ENCODE measurements around the gene RNF224.
"Not testable (repeated sequence)": the region's sequence is repeated elsewhere in the genome, so short reads cannot be mapped to it uniquely, and the experiment has no call there.

RNF224 gene

DNA sequence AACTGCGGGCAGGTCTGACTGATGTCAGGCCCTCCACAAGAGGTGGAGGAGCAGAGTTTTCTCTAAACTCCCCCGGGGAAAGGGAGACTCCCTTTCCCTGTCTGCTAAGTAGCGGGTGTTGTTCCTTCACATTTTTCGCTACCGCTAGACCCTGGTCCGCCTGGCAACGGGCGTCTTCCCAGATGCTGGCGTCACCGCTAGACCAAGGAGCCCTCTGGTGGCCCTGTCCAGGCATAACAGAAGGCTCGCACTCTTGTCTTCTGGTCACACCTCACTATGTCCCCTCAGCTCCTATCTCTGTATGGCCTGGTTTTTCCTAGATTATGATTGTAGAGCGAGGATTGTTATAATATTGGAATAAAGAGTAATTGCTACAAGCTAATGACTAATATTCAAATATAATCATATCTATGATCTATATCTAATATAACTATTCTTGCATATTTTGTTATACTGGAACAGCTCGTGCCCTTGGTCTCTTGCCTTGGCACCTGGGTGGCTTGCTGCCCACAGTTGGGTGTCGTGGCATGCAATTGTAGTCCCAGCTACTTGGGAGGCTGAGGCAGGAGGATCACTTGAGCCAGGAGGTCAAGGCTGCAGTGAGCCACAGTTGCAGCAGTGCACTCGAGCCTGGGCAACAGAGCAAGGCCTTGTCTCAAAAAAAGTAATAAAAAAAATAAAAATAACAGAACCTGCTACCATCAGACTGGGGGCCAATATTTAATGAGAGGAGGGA is 35.0 kb downstream of the RNF224 start:
- DNase-seq (ENCODE audit: low spot score in 2 of 2) = peak; percentile 36 to 67
- H3K27me3 ChIP-seq (ENCODE audit: low read depth); H3K9me3 ChIP-seq; H3K4me1 ChIP-seq; H3K4me3 ChIP-seq; in situ Hi-C loops (cut with MboI; ENCODE audit: low sequenced_read_pairs): not testable (repeated sequence)
- peaks cover 41% of the 10 kb centered on the region for H3K36me3 ChIP-seq (replicated peaks)

DNA sequence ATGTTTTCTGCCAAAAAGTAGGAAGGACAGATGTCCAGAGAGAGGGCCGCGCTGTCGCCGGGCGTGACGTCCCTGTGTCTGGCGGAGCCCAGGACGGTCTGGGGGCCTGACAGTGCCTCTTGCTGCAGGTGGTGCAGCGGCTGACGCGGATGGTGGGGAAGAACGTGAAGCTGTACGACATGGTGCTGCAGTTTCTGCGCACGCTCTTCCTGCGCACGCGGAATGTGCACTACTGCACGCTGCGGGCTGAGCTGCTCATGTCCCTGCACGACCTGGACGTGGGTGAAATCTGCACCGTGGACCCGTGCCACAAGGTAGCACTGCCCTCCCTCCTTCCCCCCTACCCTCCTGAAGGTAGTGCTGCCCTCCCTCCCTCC is 35.6 kb downstream of the RNF224 start:
- in situ Hi-C loops (cut with MboI; ENCODE audit: low sequenced_read_pairs) = no loop called here

DNA sequence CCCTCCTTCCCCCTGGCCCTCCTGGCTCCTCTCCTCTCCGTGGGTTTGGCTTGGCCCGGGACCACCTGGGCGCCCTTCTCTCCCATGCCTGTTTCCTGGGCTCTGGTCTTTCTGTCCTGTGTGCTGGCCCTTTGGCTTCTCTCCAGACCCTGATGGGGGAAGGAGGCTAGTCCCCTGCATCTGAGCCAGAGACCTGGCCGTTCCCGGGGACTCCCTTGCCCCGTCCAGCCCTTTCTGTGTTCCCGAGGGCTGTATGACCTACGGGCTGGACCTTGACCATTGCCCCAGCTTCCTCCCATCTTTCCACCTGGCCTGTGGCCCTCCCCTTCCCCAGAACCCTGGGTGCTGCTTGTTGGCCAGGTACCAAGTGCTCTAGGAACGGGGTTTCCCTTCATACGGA is 36.2 kb downstream of the RNF224 start:
- Histone ChIP-seq H3K4me3 (no peak overlapping the region), H3K36me3 (replicated peaks) (peaks cover 50% of the 10 kb centered on the region), H3K9me3 (no peaks in the 10 kb centered on the region), H3K4me1 (no peaks in the 10 kb centered on the region), H3K27me3 (ENCODE audit: low read depth) (no peaks in the 10 kb centered on the region)
- DNase-seq (ENCODE audit: low spot score in 2 of 2) = no peak
- in situ Hi-C loops (cut with MboI; ENCODE audit: low sequenced_read_pairs) = no loop called here

More for the DNA sequence above, 35.6 kb downstream of the RNF224 start:
- Histone ChIP-seq H3K4me3 (no peak overlapping the region), H3K27me3 (ENCODE audit: low read depth) (no peaks in the 10 kb centered on the region), H3K9me3 (no peaks in the 10 kb centered on the region), H3K4me1 (no peaks in the 10 kb centered on the region), H3K36me3 (replicated peaks) (peaks cover 45% of the 10 kb centered on the region)
- no peak for DNase-seq (ENCODE audit: low spot score in 2 of 2)

DNA sequence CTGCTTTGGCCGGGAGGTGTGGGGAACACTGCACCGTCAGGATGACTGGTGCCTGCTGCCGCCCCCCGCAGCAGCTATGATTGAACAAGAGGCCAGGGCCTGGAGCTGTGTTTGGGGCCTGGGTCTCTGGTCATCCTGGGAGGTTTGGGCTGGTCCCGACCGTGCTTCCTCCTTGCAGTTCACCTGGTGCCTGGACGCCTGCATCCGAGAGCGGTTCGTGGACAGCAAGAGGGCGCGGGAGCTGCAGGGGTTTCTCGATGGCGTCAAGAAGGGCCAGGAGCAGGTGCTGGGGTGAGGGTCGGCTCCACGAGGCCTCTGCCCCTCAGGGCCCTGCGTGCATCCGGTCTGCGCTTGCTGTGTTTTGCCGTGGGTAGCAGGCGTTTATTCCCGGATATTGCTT is 36.8 kb downstream of the RNF224 start:
- in situ Hi-C loops (cut with MboI; ENCODE audit: low sequenced_read_pairs) = no loop called here
- H3K36me3 ChIP-seq (replicated peaks) = peaks cover 50% of the 10 kb centered on the region

DNA sequence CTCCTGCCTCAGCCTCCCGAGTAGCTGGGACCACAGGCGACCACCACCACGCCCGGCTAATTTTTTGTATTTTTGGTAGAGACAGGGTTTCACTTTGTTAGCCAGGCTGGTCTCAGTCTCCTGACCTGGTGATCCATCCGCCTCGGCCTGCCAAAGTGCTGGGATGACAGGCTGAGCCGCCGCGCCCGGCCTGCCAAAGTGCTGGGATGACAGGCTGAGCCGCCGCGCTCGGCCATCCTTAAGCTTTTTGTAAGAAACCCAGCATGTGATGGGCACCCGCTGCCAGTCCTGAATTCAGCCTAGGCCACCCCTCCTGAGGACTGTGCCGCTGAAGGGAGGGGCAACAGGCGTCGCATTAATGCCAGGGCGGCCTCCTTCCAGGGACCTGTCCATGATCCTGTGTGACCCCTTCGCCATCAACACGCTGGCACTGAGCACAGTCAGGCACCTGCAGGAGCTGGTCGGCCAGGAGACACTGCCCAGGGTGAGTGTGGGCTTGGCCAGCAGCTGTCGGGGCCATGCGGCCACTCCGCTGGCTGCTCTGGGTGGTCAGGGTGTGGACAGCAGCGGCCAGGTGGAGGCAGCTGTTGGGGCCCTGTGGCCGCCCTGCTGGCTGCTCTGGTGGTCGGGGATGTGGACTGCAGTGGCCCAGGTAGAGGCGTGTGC is 38.3 kb downstream of the RNF224 start:
- H3K4me3 ChIP-seq = no peak overlapping the region
- peaks cover 52% of the 10 kb centered on the region for H3K36me3 ChIP-seq (replicated peaks)
- DNase-seq (ENCODE audit: low spot score in 2 of 2) = no peak
- H3K27me3 ChIP-seq (ENCODE audit: low read depth) = no peaks in the 10 kb centered on the region
- H3K4me1 ChIP-seq = no peaks in the 10 kb centered on the region
- no peaks in the 10 kb centered on the region for H3K9me3 ChIP-seq
- in situ Hi-C loops (cut with MboI; ENCODE audit: low sequenced_read_pairs) = no loop called here

More for the DNA sequence above, 36.8 kb downstream of the RNF224 start:
- no peak for DNase-seq (ENCODE audit: low spot score in 2 of 2)
- Histone ChIP-seq H3K4me3 (no peak overlapping the region), H3K27me3 (ENCODE audit: low read depth) (no peaks in the 10 kb centered on the region), H3K9me3 (no peaks in the 10 kb centered on the region), H3K4me1 (no peaks in the 10 kb centered on the region)

DNA sequence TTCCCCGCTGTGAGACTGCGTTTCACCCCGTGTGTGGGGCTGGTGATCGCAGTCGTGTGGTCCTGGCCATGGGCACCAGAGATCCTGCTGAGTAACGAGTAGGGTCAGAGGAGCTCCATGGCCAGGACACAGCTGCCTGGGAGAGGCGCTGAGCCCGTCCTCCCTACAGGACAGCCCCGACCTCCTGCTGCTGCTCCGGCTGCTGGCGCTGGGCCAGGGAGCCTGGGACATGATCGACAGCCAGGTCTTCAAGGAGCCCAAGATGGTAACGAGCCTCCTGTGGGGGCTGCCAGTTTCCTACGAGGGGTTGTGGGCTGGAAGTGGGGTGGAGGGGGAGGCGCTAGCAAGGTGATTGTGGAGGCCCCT is 38.8 kb downstream of the RNF224 start:
- Histone ChIP-seq H3K4me3 (no peak overlapping the region), H3K4me1 (no peaks in the 10 kb centered on the region), H3K27me3 (ENCODE audit: low read depth) (no peaks in the 10 kb centered on the region), H3K9me3 (no peaks in the 10 kb centered on the region), H3K36me3 (replicated peaks) (peaks cover 52% of the 10 kb centered on the region)
- peak in 1 of 2 experiments; percentile 10 for DNase-seq (ENCODE audit: low spot score in 2 of 2)
- in situ Hi-C loops (cut with MboI; ENCODE audit: low sequenced_read_pairs) = no loop called here

DNA sequence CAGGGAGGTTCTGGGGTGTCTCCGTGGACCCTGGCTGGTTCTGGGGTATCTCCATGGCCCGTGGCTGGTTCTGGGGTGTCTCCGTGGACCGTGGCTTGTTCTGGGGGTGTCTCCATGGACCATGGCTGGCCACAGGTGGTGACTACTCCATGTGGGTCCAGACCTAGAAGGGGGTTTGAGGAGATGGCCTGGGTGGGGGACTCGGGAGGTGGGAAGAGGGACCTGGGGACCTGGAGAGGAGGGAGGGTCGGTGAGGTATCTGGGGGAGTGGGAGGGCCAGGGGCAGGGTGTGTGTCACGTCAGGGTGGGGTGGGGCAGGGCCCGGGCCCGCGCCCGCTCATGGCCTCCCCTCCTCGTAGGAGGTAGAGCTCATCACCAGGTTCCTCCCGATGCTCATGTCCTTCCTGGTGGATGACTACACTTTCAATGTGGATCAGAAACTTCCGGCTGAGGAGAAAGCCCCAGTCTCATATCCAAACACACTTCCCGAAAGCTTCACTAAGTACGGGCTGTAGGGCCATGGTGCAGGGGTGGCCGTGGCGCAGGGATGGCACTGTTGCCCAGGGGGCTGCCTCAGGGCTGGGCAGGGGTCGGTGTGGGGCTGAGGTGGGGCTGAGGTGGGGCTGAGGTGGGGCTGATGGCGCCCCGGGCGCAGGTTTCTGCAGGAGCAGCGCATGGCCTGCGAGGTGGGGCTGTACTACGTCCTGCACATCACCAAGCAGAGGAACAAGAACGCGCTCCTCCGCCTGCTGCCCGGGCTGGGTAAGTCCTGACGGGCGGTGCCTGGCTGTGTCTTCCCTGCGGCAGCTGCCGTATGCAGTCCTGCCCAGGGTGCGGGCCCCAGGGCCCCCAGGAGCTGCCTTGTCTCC is 39.5 kb downstream of the RNF224 start:
- in situ Hi-C loops (cut with MboI; ENCODE audit: low sequenced_read_pairs) = no loop called here
- no peaks in the 10 kb centered on the region for H3K4me1 ChIP-seq
- H3K4me3 ChIP-seq = no peak overlapping the region
- peaks cover 52% of the 10 kb centered on the region for H3K36me3 ChIP-seq (replicated peaks)
- no peaks in the 10 kb centered on the region for H3K9me3 ChIP-seq
- H3K27me3 ChIP-seq (ENCODE audit: low read depth) = no peaks in the 10 kb centered on the region
- no peak for DNase-seq (ENCODE audit: low spot score in 2 of 2)

DNA sequence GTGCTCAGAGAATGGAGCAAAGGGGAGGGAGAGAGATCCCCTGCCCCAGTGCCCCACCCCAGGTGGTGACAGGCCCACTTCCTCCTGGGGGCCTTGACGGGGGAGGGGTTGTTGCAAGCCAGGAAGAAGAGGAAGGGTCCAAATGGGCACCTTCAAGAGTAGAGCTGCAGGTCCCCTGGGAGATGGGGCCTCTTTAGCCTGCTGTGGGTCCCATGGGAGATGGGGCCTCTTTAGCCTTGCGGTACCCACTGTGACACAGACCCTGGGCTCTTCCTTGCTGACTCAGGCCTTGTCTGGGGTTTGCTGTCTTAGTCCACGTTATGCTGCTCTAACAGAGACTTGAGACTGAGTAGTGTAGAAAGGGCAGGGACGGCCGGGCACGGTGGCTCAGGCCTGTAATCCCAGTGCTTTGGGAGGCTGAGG is 40.6 kb downstream of the RNF224 start:
- Histone ChIP-seq H3K27me3 (ENCODE audit: low read depth) (no peaks in the 10 kb centered on the region), H3K4me3 (no peak overlapping the region), H3K36me3 (replicated peaks) (peaks cover 61% of the 10 kb centered on the region), H3K9me3 (no peaks in the 10 kb centered on the region), H3K4me1 (no peaks in the 10 kb centered on the region)
- DNase-seq (ENCODE audit: low spot score in 2 of 2) = no peak
- in situ Hi-C loops (cut with MboI; ENCODE audit: low sequenced_read_pairs) = no loop called here

DNA sequence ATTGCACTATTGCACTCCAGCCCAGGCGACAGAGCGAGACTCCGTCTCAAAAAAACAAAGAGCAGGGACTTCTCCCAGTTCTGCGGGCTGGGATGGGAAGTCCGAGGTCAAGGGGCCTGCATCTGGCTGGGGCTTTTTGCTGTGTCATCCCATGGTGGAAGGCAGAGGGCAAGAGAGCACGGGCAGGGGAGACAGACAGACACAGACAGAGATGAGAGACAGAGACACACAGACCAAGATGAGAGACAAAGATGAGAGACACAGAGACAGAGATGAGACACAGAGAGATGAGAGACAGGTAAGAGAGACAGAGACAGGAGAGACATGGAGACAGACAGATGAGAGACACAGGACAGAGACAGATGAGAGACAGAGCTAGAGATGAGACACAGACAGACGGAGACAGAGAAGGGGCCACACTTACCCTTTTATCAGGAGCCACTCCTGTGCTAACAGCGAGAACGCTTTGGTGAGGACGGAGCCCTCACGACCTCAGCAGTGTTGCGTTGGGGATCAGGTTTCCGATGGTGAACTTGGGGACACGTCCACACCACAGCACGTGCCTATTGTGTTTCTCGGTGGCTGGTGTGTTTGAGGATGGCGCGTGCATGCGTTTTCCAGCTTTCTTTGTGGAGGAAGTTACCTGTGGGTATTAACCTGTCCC is 41.4 kb downstream of the RNF224 start:
- H3K36me3 ChIP-seq (replicated peaks) = peaks cover 62% of the 10 kb centered on the region
- no peak overlapping the region for H3K4me3 ChIP-seq
- no peak for DNase-seq (ENCODE audit: low spot score in 2 of 2)
- H3K27me3 ChIP-seq (ENCODE audit: low read depth) = no peaks in the 10 kb centered on the region
- H3K9me3 ChIP-seq = no peaks in the 10 kb centered on the region
- in situ Hi-C loops (cut with MboI; ENCODE audit: low sequenced_read_pairs) = no loop called here
- no peaks in the 10 kb centered on the region for H3K4me1 ChIP-seq

DNA sequence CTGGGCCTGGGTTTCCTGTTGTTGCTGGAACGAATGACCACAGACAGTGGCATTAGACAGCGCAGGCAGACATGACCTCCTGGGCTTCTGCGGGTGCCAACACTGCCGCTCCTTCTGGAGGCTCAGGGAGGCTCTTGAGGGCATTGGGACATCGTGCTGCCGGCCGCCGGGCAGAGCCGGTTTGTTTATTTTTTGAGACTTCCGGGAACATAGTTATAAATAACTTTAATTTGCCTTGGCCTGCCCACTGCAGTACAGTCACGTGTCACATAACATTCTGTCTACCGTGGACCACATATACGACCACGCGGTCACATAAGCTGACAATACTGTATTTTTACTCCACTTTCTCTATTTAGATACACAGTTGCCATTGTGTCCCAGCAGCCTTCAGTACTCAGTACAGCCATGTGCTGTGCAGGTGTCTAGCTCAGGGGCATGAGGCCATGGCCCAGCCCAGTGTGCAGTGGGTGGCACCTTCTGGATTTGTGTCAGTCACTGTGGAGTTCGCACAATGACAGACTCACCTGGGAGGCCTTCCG is 42.0 kb downstream of the RNF224 start:
- Histone ChIP-seq H3K4me3 (no peak overlapping the region), H3K9me3 (no peaks in the 10 kb centered on the region), H3K4me1 (no peaks in the 10 kb centered on the region), H3K27me3 (ENCODE audit: low read depth) (no peaks in the 10 kb centered on the region), H3K36me3 (replicated peaks) (peaks cover 56% of the 10 kb centered on the region)
- in situ Hi-C loops (cut with MboI; ENCODE audit: low sequenced_read_pairs) = no loop called here
- no peak for DNase-seq (ENCODE audit: low spot score in 2 of 2)

DNA sequence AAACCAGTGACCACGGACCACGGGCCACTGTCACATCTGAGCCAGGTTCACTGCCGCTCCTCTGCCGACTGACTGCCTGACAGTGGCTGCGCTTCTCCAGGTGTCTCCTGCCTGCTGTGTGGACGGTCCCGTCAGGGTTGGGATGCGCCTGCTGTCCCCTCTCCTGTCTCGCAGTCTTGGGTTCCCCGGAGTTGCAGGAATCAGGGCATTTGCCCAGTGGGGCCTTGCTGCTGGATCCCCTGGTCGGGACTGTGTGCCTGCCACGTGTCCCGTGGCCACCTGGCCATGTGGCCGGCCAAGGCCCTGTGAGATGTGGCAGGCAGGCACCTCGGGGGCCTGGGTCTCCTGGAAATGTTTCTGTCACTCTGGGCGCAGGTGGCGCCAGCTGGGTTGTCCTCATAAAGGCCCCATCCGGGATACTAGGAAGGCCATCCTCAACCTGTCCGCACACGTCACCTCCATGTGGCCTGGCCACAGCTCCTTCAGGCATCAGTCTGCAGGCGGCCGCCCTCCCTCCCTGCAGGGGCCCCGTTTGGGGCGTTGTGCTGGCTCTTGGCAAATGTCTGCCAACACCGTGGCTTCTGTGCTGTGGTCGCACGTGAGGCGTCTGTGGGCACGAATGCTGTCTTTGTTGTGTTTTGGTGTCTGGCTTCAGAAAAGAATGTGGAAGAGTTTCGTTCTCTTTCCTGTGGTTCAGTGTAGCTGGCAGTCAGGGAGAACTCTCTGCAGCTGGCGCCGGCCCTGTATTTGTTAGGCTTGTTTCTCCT is 43.8 kb downstream of the RNF224 start:
- no peak for DNase-seq (ENCODE audit: low spot score in 2 of 2)
- H3K4me1 ChIP-seq = no peaks in the 10 kb centered on the region
- no peaks in the 10 kb centered on the region for H3K9me3 ChIP-seq
- no peak overlapping the region for H3K4me3 ChIP-seq
- in situ Hi-C loops (cut with MboI; ENCODE audit: low sequenced_read_pairs) = no loop called here
- peaks cover 43% of the 10 kb centered on the region for H3K36me3 ChIP-seq (replicated peaks)
- no peaks in the 10 kb centered on the region for H3K27me3 ChIP-seq (ENCODE audit: low read depth)

DNA sequence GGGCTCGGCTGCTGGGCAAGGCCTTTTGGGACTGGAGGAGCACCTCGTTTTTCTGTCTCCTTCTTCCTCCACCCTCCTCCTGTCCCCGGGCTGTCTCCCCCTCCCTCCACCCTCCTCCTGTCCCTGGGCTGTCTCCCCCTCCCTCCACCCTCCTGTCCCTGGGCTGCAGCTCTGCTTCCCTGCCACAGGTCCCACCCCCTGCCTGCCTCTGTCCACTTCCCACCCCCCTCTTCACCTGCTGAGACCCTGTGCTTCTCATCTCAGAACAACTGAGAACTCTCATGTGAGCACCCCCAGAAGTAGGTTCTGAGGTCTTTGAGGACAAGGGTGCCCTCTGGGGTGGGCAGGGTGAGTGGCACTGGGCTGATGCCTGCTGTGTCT is 44.4 kb downstream of the RNF224 start:
- peak in 1 of 2 experiments; percentile 6 for DNase-seq (ENCODE audit: low spot score in 2 of 2)
- no peaks in the 10 kb centered on the region for H3K27me3 ChIP-seq (ENCODE audit: low read depth)
- no peaks in the 10 kb centered on the region for H3K9me3 ChIP-seq
- H3K4me1 ChIP-seq = peaks cover 2% of the 10 kb centered on the region; the same call in 1 of the 2 replicates
- in situ Hi-C loops (cut with MboI; ENCODE audit: low sequenced_read_pairs) = no loop called here
- peaks cover 40% of the 10 kb centered on the region for H3K36me3 ChIP-seq (replicated peaks)
- no peak overlapping the region for H3K4me3 ChIP-seq
